ENCODE results near the gene U2SURP. TPM values are rescaled to one million over a fixed set of nuclear protein-coding genes. Genes with fewer than 3 reads are reported as not detected.
A peak's percentile ranks its signal among the peaks of the same experiment; 100 is the strongest.

U2SURP gene
- total and polyA plus RNA-seq, 10 of the 15 experiments (the other 5 are each of a cell fraction or from before 2014, with no cell fraction given): 76.3 to 277 (median 150) TPM

GRCh38 chr3:143040261-143040879 is 39.0 kb downstream of the U2SURP start:
- Histone ChIP-seq H3K27ac (ENCODE audit: control insufficient read depth, insufficient read depth) (no peak overlapping the region), H3K27me3 (replicated peaks in 1 of 2; ENCODE audit: control insufficient read depth in 2 of 2, insufficient read depth in 2 of 2, low read length in 1 of 2) (no peaks in the 10 kb centered on the region), H3K36me3 (ENCODE audit: control insufficient read depth in 2 of 2, insufficient read depth in 2 of 2, low read length in 1 of 2) (peaks cover 7 to 28% of the 10 kb centered on the region in 2 experiments; a peak in 3 of 4 replicates), H3K4me1 (ENCODE audit: control insufficient read depth, insufficient read depth, low read length) (no peaks in the 10 kb centered on the region), H3K4me2 (ENCODE audit: control insufficient read depth, insufficient read depth) (no peak overlapping the region), H3K79me2 (ENCODE audit: control insufficient read depth, insufficient read depth, low read length) (no peaks in the 10 kb centered on the region; the same call in 1 of the 2 replicates), H2AFZ (ENCODE audit: control insufficient read depth, low read depth, low read length) (no peak overlapping the region), H4K20me1 (ENCODE audit: control insufficient read depth, insufficient read depth) (no peaks in the 10 kb centered on the region), H3K9me3 (replicated peaks; ENCODE audit: control insufficient read depth, insufficient read depth, low read length) (no peaks in the 10 kb centered on the region), H3K4me3 (no peak overlapping the region), H3K9ac (ENCODE audit: control insufficient read depth, insufficient read depth, low read length) (no peak overlapping the region)
- WGBS (ENCODE audit: insufficient coverage, insufficient replicate concordance, low lambda C conversion rate, missing lambda C conversion rate): 47% methylated on average over 3 of the region's 3 CpGs
- SMC1A ChIA-PET (ENCODE audit: uncharacterized antibody, unreplicated experiment): interaction anchor here (0.9 to 3.1 kb wide), 9 partner anchors 9 to 211 kb away, joined by 3 to 16 read pairs (median 4); no protein-coding TSS in a partner anchor
- POLR2A ChIA-PET: no interaction called here
- CTCF ChIA-PET: interaction anchor here (0.9 to 2.6 kb wide), 12 partner anchors 9 to 634 kb away, joined by 3 to 10 read pairs (median 4); no protein-coding TSS in a partner anchor
- DNase-seq (ENCODE audit: low read depth, low spot score) (no peak), FAIRE-seq (peak; percentile 35), ATAC-seq (peak; percentile 48; the same call in 1 of the 3 replicates)
- intact Hi-C loops (cut with micrococcal nuclease; ENCODE audit: unreplicated experiment): no loop called here
- in situ Hi-C loops (cut with MboI): no loop called here
- TF ChIP-seq CTCF (IDR thresholded peaks at IDR 0.05 in 2 of 3, conservative IDR thresholded peaks at IDR 0.05 in 1 of 3; ENCODE audit: control insufficient read depth in 2 of 3, extremely low read depth in 1 of 3, insufficient read depth in 1 of 3, low read depth in 3 of 3, low read length in 3 of 3): peak; percentile 33 to 47 (median 40); a peak in 5 of 6 replicates
- TF ChIP-seq ZBTB40 (IDR thresholded peaks at IDR 0.05; ENCODE audit: borderline replicate concordance): no peak
- no peak for TF ChIP-seq SIN3A (IDR thresholded peaks at IDR 0.05; ENCODE audit: low read depth, low read length)
- peak; percentile 34; the same call in 1 of the 2 replicates for TF ChIP-seq RAD21 (IDR thresholded peaks at IDR 0.05; ENCODE audit: insufficient read depth, low read depth, low read length)
- TF ChIP-seq BCLAF1 (IDR thresholded peaks at IDR 0.05): no peak
- no peak for TF ChIP-seq FOS (IDR thresholded peaks at IDR 0.05; ENCODE audit: borderline replicate concordance, extremely low read depth, insufficient read length)
- peak; percentile 31; the same call in 1 of the 2 replicates for TF ChIP-seq SMC3 (IDR thresholded peaks at IDR 0.05; ENCODE audit: borderline replicate concordance, low read length)
- TF ChIP-seq, protein P1, sequence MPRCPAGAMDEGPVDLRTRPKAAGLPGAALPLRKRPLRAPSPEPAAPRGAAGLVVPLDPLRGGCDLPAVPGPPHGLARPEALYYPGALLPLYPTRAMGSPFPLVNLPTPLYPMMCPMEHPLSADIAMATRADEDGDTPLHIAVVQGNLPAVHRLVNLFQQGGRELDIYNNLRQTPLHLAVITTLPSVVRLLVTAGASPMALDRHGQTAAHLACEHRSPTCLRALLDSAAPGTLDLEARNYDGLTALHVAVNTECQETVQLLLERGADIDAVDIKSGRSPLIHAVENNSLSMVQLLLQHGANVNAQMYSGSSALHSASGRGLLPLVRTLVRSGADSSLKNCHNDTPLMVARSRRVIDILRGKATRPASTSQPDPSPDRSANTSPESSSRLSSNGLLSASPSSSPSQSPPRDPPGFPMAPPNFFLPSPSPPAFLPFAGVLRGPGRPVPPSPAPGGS (IDR thresholded peaks at IDR 0.05; ENCODE audit: borderline replicate concordance, insufficient read depth, low read depth, low read length, poor library complexity, severe bottlenecking): no peak
- BruUV-seq (replicated peaks): no TSS peak
- RAD21 ChIA-PET (ENCODE audit: unreplicated experiment): interaction anchor here (0.9 to 1.7 kb wide), 4 partner anchors 130 to 634 kb away, joined by 3 to 8 read pairs (median 6); no protein-coding TSS in a partner anchor
